ENCODE results near the gene ZFAND6.
"Not testable (repeated sequence)": the region's sequence is repeated elsewhere in the genome, so short reads cannot be mapped to it uniquely, and the experiment has no call there.

Gene ZFAND6

DNA sequence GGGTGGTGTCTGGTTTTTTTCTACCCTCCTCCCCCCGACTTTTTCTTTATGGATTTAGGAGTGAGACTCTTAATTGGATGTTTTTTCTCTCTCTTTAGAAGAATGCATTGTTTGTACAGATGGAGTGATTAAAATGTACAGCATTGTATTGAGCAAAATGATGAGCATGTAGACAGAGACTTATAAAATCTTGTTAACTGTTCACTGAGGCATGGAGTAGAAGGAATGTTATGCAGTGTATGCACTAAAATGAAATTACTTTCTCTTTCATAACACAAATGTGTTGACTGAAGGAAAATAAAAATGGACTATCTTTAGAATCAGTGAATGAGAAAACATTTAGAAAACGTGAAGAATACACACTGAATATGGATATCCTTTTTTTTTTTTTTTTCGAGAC is 39.8 kb downstream of the ZFAND6 start:
- no peak for DNase-seq (ENCODE audit: low read depth)

DNA sequence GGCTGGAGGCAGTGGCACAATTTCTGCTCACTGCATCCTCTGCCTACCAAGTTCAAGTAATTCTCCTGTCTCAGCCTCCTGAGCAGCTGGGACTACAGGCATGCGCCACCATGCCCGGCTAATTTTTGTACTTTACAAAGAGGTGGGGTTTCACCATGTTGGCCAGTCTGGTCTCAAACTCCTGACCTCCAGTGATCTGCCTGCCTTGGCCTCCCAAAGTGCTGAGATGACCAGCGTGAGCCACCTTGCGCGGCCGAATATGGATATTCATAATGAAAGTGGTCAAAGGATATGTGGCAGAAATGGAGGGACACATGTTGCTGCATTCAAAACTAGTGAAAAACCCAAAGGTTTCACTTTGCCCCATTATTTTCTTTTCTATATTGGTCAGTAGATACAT is 40.2 kb downstream of the ZFAND6 start:
- not testable (repeated sequence) for DNase-seq (ENCODE audit: low read depth)

DNA sequence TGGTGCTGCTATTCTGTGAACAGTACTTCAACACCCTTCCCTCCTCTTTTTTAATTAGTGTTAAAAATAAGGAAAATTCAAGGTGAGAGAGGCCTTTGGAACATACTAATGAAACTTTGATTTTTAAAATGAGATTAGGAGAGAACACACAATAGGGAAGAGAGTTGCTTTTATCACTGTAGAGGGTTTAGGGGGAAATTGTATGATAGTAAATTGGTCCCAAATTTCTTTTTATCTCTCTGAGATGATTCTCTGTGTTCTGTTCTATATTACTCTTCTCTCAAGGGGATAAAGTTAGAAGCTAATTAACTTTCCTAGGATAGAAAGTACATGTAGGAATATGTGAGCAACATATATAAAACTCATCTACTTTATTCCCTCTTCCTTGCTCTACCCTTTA is 40.8 kb downstream of the ZFAND6 start:
- DNase-seq (ENCODE audit: low read depth): no peak

DNA sequence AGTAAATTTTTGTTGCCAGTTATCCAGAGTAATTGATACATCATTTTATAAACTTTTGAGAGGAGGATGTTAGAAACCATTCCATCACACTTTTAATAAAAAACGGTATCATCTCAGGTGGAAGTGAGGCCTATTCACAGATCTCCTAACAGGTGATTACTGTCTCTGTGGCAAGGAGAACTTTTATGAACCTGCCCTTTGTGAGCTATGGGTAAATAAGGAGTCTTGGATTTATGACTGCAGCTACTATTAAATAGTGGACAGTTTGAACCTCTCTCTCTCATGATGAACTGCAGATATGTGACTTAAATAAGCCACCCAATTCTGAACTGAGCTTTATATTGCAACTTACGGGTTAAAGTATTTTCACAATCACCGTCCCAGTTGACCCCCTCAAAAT is 45.7 kb downstream of the ZFAND6 start:
- no peak for DNase-seq (ENCODE audit: low read depth)

DNA sequence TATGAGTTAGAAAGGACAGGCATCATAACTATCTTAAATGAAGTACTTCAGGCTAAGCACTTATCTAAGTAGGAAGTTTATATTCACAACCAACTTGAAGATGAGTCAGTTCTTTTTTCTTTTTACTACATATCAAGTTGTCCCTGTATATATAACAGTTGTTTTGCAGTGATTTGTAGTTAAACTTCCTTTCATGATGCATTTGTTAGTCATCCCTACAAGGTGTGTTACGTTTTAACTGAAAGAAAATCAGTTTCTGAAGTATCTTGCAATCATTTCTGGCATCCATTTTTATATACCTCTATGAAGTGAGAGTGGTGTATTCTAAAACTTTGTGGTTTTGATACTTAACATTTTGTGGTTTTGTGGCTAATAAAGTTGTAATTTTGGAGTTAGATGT is 46.1 kb downstream of the ZFAND6 start:
- no peak for DNase-seq (ENCODE audit: low read depth)

DNA sequence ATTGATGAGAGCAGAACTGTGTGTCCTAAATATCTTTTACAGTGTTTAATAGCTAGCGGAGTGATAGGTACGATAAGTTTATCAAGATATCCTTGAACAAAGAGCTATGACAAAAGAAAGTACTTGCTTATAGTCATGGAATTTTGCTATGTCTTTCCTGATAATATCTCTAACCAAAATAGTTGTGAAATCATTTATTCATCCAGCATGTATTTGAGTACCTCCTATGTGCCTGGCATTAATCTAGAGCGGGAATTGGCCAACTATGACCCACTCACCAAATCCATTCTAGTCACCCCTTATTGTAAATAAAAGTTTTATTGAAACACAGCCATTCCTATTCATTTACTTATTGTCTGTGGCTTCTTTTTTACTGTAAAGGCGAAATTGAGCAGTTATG is 46.6 kb downstream of the ZFAND6 start:
- no peak for DNase-seq (ENCODE audit: low read depth)

DNA sequence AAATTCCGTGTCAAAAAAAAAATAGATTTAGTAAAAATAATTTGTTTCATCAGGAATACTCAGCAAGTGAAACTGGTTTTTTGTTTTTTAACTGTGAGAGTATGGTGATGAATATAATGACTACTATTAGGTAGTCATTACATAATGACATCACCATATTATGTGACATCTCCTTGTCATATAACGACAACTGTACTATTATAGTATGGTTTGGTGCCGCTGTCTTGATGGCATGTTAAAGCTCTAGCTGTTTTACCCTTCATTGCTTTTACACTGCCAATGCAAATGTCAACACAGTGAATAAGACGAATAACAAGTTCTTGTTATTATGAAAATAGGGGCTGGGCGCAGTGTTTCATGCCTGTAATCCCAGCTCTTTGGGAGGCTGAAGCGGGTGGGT is 47.7 kb downstream of the ZFAND6 start:
- DNase-seq (ENCODE audit: low read depth): no peak

DNA sequence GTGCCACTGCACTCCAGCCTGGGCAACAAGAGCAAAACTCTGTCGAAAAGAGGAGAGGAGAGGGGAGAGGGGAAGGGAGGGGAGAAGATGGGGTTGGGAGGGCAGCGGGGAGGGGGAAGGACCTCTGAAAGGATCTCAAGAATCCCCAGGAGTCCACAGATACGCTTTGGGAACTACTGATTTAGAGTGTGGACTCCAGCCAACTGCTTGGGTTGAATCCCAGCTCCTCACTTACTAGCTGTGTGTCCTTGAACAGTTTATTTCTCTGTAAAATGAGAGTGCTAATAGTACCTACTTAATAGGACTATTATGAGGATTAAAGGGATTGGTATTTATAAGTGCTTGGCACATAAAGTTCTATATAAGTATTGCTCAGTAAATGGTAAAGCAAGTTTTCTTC is 48.3 kb downstream of the ZFAND6 start:
- DNase-seq (ENCODE audit: low read depth): no peak

DNA sequence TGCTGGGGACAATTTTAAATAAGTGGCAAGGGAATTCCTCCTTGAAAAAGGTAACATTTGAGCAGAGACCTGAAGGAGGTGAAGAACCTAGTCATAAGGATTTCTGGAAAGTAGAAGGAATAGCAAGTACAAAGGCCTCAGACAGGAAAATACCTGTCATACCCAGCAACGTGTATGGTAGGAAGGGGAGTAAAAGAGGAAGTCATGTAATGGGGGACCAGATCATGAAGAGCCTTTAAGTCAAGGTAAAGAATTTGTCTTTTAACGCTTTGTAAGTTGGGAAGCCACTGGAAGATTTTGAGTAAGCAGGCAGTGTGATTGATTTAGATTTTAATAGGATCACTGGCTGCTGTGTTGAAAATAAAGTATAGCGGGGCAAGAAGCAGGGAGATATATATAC is 49.9 kb downstream of the ZFAND6 start:
- no peak for DNase-seq (ENCODE audit: low read depth)

DNA sequence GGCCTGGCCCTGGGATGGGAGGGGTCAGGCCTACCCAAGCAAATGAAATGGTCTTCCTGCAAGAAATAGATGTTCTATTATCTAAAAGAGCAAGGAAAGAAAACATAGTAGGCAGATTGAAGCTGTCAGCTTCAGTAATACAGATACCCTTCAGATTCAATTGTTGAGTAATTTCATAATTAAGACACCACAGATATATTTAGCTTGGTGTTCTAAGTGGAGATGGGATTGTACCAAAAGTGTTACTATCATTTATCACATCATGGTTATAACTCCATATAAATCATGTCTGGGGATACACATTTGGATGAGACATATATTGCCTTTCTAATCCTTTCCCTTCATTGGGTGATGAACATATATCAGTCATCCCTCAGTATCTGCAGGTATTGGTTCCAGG is 51.4 kb downstream of the ZFAND6 start:
- DNase-seq (ENCODE audit: low read depth): no peak

DNA sequence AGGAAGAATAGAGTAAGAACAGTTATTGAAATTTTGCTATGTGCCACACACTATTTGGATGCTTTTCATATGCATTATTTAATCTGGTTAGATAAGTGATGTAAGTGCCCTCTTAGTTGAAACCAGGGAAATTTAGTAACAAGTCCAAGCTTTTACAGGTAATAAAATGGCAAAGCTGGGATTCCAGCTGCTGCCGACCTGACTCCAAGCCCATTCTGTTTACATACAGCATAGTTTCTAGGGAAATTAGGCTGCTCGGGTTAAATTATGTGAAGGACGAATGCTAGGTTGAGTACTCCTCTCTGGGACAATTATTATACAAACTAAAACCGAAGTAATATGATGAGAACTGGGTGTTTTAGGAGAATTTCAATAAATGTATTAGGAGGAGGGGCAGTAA is 54.6 kb downstream of the ZFAND6 start:
- DNase-seq (ENCODE audit: low read depth): no peak

DNA sequence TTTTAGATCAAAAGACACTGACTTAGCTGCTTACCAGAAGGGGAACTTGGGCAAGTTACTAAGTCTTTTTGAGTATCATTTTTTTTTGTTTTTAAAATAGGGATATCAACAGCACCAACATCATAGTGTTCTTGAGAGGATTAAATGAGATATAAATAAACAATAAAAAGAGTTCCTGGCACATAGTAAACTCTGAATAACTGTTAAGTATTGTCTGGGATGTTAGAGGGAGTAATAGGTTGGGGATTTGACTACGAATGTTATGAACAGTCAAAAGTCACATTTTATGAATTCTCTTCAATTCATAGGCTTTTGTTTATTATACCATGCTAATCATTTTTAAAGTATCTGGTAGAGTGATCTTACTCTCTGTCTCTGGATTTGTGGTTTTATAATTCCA is 55.5 kb downstream of the ZFAND6 start:
- DNase-seq (ENCODE audit: low read depth): no peak

DNA sequence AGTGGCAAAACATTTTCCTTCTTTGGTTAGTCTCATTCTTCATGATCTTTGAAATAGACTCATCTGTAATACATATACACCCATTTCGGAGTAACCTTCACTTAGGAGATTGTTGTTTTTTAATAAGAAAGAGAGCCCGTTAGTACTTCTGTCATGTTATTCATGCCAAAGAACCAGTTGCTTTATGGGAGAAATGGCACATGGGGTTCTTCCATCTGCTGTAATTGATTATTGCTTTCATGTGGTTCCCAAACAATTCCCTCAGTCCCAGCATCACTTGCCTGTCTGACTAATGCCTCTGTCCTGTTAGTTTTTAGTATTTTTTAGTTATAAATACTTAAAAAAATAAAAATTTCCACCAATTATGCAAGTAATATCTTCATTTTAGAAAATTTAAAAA is 59.5 kb downstream of the ZFAND6 start:
- DNase-seq (ENCODE audit: low read depth): no peak

DNA sequence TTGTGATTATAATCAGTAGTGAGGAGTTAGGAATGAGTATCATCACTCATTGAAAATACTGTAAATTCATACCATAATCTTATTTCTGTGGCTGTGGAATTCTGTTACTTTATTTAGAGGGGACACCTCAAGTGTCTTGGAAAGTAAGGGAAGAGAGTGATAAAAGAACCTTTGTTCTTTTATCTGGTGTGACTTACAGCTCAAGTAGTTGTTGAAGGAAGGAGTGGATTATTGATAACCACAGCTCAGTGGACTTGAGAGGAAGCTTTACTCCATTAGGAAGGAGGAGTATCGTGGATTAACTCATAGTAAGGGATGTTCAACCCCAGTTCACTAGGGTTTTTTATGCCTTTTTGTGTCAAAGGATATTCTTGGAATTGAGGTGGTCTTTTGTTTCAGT is 61.2 kb downstream of the ZFAND6 start:
- no peak for DNase-seq (ENCODE audit: low read depth)

DNA sequence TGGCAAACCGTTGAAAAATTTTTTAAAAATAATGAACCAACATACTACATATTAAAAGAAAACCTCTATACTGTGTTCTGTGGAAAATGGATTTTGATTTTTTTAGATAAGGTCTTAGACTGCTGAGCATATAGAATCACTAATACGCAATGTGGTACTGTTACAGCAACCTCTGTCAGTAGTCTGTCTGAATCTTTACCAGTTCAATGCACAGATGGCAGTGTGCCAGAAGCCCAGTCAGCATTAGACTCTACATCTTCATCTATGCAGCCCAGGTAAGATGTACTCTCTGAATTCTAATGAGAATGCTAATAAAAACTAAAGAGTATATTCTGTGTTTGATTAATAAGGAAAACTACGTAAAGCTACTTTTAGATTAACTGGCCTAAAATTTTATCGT is 62.1 kb downstream of the ZFAND6 start:
- DNase-seq (ENCODE audit: low read depth): no peak

DNA sequence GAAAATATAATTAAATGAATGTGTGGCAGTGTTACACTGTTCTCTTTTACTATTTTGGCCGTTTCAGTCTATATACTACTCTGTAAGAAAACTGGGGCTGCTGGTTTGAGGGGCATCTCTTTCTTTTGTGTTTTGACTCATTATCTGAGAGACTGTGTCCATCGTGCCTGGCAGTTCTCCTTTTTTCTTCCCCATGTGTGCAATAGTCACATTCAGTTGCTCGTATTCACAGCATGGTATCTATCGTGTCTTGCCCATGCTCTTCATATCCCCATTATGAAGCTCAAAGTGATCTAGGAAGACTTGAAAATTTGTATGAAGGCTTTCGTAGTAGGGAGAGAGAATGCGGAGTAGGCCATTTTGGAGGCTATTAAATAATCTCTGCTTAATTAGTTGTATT is 63.6 kb downstream of the ZFAND6 start:
- no peak for DNase-seq (ENCODE audit: low read depth)

DNA sequence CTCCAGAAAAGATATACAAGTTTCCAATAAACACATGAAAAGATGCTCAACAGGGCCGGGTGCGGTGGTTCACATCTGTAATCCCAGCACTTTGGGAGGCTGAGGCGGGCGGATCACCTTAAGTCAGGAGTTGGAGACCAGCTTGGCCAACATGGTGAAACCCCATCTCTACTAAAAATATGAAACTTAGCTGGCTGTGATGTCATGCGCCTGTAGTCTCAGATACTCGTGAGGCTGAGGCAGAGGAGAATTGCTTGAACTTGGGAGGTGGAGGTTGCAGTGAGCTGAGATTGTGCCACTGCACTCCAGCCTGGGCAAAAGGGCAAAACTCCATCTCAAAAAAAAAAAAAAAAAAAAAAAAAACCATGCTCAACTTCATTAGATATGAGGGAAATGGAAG is 67.8 kb downstream of the ZFAND6 start:
- not testable (repeated sequence) for DNase-seq (ENCODE audit: low read depth)

DNA sequence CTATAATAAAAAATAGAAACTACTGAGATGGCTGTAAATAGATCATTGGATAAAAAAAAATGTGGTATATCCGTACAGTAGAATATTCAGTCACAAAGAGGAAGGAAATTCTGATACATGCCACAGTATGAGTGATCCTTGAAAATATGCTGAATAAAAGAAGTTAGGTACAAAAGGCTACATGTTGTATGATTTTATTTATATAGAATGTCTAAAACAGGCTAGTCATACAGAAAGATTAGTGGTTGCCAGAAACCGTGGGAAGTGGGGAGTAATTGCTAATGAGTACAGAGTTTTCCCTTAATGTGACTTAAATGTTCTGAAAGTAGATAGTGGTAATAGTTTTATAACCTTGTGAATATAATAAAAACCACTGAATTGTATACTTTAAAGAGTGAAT is 68.4 kb downstream of the ZFAND6 start:
- DNase-seq (ENCODE audit: low read depth): no peak

DNA sequence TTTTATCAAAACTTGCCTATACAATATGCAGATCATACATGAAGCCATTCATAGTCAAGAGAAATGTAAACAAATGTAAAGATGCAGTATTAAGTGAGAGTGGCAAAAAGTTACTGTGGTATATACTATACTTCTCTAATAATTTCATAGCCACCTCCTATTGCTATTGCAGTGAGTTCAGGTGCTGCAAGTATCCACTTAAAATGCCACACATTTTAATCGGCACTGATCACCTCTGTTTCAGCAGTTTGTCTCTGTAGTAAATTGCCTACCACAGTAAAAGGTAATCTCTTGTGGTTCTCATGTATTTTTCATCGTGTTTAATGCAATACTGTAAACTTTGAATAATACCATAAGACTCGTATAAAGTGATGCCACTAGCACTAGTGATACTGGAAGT is 72.9 kb downstream of the ZFAND6 start:
- no peak for DNase-seq (ENCODE audit: low read depth)

DNA sequence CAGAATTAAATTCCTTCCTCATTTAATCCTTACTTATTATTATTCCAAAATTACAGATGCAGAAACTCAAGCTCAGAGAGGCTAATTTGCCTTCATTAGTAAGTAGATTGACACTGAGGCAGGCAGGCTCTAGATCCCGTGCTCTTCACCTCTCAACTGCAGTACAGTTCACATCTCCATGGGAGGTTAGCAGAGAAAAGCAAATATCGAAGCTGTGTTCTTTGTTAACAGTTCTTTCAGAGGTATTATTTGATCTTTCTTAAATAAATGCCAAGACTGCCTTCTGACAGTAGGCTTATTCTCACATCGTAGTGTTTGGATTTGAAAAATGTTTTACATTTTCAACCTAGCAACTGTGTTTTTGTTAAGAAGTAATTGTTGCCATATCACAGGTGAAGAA is 77.4 kb downstream of the ZFAND6 start:
- no peak for DNase-seq (ENCODE audit: low read depth)

DNA sequence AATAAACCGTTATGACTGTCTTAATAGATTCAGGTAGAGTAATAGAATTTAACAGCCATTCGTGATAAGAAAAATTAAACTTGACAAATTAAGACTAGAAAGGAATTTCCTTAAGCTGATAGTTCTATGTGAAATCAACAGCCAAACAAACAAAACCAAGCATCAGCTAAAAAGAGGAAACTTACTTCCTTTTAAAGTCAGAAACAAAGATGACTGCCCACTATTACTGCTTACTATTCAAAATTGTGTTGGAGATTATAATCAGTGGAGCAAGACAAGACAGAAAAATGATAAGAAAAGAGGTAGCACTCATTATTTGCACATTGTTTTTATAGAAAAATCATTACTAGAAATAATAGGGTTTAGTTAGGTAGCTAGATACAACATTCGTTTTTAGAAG is 79.5 kb downstream of the ZFAND6 start:
- no peak for DNase-seq (ENCODE audit: low read depth)

DNA sequence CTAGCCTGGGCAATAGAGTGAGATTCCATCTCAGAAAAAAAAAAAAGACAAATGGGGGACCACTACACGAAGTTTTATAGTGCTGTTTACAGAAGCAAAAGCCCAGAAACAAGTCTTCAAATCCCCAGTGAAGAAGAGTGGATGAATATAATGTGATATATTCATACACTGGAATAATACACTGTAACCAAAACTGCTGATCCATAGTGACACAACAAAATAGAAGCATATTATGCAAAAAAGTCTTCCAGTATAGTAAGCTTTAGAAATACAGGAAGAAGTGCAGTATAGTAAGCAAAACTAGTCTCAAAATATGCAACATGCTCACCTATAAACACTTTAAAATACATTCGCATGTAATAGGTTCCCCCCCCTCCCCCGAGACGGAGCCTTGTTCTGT is 81.4 kb downstream of the ZFAND6 start:
- DNase-seq (ENCODE audit: low read depth): no peak

DNA sequence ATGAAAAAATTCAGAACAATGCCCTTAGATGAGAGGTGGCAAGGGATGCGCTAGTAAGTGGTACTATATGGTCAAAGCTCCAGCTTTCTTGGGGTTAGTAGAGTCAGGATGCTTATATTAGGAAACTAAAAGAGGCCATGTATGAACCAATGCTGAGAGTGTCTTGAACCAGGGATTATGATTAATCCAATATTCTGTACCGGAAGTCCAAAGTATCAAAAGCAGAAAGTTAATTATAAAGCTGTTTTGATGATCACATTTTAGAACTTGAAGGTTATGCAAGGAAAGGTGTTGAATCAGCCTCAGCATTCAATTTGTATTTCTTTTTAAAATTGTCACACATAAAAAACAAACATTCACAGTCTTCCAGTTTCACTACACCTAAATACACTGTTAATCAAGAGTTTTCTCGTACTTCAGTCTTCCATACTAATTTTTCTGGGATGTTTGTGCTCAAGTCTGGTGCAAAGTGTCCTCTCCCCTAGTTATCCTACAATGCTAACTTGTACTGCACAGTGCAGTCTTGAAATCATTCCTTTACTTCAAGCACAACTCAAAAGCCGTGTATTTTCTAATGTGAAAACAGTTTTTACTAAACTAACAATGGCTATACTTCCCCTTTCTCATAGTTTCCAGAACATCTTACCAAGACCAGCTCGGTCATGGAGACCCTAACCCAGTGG is 82.6 kb downstream of the ZFAND6 start:
- DNase-seq (ENCODE audit: low read depth): no peak

DNA sequence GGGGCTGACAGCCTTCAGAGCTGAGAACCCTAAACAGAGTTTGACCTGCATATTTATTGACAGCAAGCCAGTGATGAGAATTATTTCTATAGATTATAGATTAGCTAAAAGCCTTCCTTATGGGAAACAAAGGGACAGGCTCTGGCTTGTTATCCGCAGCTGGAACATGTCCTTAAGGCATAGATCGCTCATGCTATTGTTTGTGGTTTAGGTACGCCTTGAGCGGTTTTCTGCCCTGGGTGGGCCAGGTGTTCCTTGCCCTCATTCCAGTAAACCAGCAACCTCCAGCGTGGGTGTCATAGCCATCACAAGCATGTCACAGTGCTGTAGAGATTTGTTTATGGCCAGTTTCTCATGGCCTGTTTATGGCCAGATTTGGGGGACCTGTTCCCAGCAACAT is 83.2 kb downstream of the ZFAND6 start:
- no peak for DNase-seq (ENCODE audit: low read depth)

DNA sequence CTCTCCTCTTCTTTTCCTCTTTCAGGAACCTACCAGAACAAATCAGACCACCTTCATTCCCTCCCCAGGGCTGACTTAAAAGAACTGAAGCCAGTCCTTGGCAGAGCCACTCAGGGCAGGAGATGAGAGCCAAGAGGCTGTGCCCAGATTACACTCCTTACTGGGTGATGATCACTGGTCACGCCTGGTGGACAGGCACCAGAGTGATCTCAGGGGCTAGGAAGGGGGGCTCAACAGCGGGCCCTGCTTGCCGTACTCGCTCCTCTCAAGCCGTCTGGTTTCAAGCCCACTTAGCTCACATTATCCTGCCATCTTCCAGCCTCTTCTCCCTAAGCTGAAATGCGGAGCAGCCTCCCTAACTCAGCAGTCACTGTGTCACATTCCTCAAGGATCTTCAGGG is 91.7 kb downstream of the ZFAND6 start:
- no peak for DNase-seq (ENCODE audit: low read depth)
